Measurements from ENCODE around the gene ATP1B4.

Gene ATP1B4

DNA sequence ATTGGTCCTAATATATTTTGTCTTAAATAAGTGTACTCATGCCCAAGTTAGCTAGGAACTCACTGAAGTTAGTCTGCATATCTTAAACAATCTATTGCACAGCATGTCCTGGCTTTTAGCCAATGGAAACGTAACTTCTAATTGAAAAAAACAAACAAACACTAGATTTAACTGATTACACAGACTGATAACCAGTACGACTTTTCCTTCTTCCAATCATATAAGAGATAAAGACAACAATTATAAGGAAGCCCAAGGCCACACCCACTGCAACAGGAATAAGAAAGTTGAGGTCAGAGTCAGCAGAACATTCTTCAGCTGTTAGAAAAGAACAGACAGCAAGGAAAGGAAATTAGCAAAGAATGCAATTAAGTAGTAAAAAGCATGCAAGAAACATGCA, 66.4 kb downstream of the ATP1B4 start:
- Histone ChIP-seq H2AFZ (ENCODE audit: low read length, unreplicated experiment) (no peak overlapping the region), H3K36me3 (ENCODE audit: insufficient read depth, low read length) (no peaks in the 10 kb centered on the region), H3K27ac (ENCODE audit: low read depth, low read length) (no peak overlapping the region), H3K4me1 (ENCODE audit: control insufficient read depth, insufficient read depth, low read length, unreplicated experiment) (peaks cover 15% of the 10 kb centered on the region), H3K79me2 (ENCODE audit: control insufficient read depth, insufficient read depth, low read length, unreplicated experiment) (no peaks in the 10 kb centered on the region), H3K4me3 (ENCODE audit: low read depth, low read length) (no peak overlapping the region), H3K27me3 (ENCODE audit: insufficient read depth, low read length) (no peaks in the 10 kb centered on the region)

DNA sequence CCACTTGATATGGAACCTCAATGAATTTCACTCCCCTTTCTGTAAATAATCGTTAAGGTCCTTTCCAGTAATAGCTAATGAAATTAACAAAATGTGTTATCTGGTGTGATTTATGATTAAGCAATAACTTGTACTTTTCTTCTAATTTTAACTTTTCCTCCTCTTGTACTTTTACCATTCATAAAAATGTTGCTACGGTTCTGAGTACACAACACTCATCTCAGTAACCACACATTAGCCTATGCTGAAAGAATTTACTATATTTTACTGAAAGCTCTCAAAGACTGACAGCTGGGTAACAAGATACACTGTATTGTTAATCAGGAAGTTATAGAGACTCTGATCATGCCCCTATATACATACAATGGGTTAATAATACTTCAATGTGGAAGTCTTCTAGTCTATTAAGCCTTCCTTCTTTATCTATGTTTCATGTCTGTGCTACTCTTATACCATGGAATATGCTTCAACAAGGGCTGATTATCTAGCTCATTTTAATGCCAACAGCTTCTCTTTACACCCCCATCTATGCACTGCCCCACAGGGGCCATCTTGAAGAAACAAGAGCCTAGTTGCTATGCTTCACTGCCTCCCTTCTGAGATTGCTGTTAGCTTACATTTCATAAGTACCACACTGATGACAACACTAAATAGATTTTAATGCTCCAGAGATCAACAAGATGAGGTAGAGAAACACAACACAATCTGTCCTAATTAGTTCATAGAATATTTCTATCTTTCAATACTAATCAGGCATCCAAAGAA, 68.1 kb downstream of the ATP1B4 start:
- Histone ChIP-seq H3K27ac (ENCODE audit: low read depth, low read length) (no peak overlapping the region), H3K36me3 (ENCODE audit: insufficient read depth, low read length) (no peaks in the 10 kb centered on the region), H3K4me3 (ENCODE audit: low read depth, low read length) (no peak overlapping the region), H3K27me3 (ENCODE audit: insufficient read depth, low read length) (no peaks in the 10 kb centered on the region), H3K4me1 (ENCODE audit: control insufficient read depth, insufficient read depth, low read length, unreplicated experiment) (peaks cover 15% of the 10 kb centered on the region), H2AFZ (ENCODE audit: low read length, unreplicated experiment) (no peak overlapping the region), H3K79me2 (ENCODE audit: control insufficient read depth, insufficient read depth, low read length, unreplicated experiment) (no peaks in the 10 kb centered on the region)

Measured in ACC112 (cell line).